Measurements from ENCODE around the gene PSG7.
"Not testable (repeated sequence)": the region's sequence is repeated elsewhere in the genome, so short reads cannot be mapped to it uniquely, and the experiment has no call there.

DNA sequence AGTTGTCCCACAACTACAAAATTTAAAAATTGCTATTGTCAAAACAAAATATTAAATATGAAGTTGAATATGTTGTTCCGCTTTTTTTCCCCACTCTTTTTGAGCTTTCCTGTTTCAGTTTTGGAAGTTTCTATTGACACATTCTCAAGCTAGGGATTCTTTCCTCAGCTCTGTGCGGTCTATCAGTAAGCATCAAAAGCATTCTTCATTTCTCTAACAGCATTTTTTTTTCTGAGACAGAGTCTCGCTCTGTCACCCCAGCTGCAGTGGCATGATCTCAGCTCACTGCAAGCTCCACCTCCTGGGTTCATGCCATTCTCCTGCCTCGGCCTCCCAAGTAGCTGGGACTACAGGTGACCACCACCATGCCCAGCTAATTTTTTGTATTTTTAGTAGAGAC lies 24.1 kb downstream of the PSG7 start:
- TF ChIP-seq, protein P1, sequence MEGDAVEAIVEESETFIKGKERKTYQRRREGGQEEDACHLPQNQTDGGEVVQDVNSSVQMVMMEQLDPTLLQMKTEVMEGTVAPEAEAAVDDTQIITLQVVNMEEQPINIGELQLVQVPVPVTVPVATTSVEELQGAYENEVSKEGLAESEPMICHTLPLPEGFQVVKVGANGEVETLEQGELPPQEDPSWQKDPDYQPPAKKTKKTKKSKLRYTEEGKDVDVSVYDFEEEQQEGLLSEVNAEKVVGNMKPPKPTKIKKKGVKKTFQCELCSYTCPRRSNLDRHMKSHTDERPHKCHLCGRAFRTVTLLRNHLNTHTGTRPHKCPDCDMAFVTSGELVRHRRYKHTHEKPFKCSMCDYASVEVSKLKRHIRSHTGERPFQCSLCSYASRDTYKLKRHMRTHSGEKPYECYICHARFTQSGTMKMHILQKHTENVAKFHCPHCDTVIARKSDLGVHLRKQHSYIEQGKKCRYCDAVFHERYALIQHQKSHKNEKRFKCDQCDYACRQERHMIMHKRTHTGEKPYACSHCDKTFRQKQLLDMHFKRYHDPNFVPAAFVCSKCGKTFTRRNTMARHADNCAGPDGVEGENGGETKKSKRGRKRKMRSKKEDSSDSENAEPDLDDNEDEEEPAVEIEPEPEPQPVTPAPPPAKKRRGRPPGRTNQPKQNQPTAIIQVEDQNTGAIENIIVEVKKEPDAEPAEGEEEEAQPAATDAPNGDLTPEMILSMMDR (IDR thresholded peaks at IDR 0.05; ENCODE audit: insufficient read depth, low read length, poor library complexity, severe bottlenecking), result not testable (repeated sequence)
- not testable (repeated sequence) for TF ChIP-seq EZH2phosphoT487 (conservative IDR thresholded peaks at IDR 0.05; ENCODE audit: low read length)

All from SU-DHL-6 (cell line).